ENCODE measurements around the gene MLLT1.

Gene MLLT1

GRCh38 chr19:6220385-6221191, 59.2 kb downstream of the MLLT1 start:
- no peak for DNase-seq

DNA sequence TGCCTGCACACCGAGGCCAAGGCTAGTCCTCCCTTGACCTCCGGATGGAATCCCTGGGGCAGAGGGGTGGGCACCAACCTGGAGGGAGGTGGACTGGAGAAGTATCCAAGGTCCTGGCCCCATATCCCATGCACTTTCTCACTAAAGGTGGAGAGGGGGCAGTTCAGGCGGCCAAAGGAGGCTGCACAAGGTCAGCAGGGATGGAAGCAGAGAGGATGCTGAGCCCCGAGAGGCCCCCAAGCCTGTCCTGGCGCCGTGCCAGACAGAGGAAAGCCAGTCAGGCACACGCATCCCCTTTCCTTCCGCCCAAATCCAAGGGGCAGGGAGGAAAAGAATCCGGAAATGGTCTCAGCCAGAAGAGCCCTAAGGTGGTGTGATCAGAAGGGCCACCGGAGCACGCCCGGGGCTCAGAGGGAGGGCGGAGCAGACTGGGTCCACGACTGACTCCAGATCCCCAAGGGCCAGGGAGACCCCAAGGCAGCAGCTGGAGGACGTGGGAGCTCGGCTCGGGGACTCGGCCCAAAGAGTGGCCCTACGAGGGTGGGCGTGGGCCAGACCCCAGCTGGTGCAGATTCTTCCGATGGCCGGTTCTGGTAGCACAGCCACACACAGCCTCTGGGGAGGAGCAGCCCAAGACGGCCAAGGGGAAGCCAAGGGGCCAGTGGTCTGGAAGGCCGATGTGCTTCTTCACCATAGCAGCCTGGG, 60.0 kb downstream of the MLLT1 start:
- no peak for DNase-seq

GRCh38 chr19:6219147-6219525, 60.6 kb downstream of the MLLT1 start:
- no peak for DNase-seq

DNA sequence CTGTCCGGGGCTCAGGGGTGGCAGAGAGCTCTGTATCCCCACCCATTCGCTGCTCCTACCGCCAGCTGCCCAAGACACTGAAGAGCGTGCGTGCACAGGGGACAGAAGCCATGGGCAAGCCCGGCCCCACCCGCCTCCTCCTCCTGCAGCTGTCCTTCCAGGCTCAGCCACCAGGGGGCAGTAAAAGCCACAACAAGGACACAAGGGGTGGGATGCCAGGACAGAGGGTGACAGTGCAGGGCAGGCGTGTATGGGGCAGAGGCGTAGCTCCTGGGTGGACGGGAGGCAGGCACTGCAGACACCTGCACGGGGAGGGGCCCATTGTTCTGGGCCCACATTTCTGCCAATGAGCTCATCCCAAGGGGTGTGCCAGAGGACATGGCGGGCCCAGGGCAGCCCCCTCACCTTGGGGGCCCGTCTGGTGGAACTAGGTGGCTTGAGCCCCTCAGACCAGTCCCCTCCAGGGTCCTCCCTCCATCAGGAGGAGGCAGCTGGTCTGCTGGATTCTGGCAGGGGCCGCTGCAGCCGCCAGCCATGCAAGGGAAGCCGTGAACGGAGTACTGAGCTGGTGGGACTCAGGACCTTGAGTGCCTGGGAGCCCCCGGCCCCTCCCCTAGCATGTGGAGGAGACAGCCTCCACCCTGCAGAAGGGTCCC, 61.2 kb downstream of the MLLT1 start:
- peak; percentile 71 for DNase-seq

GRCh38 chr19:6217752-6218334, 61.9 kb downstream of the MLLT1 start:
- no peak for DNase-seq

DNA sequence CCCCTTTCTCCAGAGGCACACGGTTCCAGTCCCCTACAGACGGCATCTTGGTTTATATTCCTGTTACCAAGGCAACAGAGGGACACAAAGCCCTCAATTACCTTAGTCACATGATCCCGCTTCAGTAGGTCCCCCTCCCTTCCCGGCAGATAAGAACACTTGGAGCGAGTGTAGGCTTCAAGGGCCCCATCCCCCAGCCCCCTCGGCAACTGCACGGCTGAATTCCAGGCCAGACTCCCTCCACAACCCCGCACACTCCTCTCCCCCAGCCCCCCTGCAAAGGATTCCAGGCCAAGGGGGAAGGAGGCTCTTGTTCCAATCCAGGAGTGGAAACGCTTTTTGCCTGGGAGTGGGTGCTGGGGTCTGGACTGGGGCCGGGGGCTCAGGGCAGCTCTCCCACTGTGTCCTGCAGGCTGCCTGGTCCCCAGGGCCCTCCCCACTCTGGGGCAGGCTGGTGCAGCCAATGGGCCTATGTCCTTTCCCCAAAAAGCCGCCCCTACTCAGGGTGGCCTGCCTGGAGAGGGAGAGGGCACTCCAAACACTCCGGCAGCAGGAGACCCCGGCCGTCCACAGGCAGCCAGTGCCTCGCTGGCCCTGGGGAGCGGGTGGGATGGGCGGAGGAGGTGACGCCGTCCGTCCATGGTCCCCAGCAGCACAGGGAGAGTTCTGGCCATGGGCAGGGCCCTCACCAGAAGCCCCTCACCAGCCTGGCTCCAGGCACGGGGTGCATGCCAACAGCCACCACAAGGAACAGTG, 62.6 kb downstream of the MLLT1 start:
- DNase-seq = no peak

GRCh38 chr19:6216236-6216995, 63.4 kb downstream of the MLLT1 start:
- DNase-seq = no peak

- no peak for DNase-seq
These were observed 64.0 kb downstream of the MLLT1 start for GRCh38 chr19:6215701-6216235.

DNA sequence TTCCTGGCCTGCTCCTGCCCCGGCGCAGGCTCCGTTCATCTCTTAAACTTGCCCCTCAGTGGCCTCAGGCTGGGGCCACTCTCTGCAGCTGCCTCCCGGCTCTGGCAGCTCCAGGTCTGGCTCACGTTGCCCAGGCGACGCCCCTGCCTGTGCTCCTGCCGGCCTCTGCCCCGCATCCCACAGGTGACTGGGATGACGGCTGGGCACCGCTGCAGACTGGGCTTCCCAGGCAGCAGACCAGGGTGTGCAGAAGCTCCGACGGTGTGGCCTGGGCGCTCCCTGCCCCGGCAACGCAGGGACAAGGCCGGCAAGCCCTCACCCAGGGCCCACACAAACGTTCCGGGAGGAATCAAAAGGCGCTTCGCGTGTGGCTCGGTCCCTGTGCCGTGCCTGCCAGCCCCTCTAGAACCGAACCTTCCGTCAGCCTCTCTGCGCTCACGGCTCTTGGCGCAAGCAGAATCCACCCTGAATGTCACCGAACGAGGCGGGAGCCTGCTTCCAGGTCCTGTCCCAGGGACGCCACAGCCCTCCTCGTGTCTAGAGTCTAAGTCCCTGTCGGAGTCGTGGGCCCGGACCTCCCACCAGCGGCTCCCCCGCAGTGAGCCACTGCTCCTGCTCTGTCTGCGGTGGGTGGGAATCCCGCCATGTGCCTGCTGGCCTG, 64.8 kb downstream of the MLLT1 start:
- DNase-seq = no peak

- DNase-seq = no peak
These were observed 65.8 kb downstream of the MLLT1 start for GRCh38 chr19:6213696-6214641.

DNA sequence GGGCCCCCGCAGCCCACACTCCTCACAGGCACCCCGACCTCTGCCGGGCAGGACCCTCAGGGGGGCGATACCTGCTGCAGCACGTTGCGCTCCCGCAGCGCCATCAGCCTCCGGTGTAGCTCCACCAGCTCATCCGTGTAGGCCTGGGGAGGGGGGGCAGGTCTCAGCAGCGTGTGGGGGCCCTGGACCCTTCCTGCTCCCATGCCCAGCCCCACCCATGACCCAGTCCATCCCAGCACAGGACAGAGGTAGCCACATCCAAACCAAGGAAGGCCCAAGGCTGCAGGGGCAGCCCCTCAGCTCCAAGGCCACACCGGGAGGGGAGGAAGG, 66.5 kb downstream of the MLLT1 start:
- no peak for DNase-seq

DNA sequence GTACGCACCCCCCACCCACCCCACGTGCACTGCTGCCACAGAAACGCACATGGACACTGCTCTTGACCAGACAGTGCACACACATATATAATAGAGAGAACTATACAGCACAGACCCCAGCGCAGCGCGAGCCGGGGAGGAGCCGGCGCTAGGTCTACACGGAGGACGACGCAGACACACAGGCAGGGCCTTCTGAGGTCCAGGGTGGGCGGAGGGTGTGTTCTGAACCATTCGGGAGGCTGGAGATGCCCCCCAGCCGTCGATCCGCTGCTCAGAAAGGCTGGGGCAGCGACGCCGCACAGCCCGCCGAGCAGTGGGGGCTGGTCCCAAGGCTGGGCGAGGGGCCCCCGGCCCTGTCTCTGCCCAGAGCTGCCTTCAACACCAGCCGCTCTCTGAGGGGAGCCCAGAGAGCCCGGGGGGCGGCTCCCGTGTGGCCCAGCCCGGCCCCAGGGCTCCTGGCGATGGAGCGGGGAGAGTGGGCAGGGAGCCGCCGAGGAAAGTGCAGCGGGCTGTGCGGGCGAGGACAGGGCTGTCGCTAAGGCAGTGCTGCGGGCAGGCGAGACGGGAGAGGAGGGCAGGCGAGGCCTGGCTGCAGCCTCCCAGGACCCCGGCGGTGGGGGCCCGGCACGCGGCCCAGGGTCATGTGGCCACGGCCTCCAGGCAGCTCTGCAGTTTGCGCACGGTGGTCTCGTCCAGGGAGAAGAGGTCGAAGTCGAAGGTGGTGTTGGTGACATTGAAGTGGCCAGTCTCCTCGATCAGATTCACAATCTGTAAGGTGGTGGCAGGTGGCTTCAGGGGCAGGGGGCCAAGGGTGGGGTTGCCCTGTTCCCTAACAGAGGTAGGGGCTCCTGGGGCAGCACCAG, 67.1 kb downstream of the MLLT1 start:
- DNase-seq = no peak

DNA sequence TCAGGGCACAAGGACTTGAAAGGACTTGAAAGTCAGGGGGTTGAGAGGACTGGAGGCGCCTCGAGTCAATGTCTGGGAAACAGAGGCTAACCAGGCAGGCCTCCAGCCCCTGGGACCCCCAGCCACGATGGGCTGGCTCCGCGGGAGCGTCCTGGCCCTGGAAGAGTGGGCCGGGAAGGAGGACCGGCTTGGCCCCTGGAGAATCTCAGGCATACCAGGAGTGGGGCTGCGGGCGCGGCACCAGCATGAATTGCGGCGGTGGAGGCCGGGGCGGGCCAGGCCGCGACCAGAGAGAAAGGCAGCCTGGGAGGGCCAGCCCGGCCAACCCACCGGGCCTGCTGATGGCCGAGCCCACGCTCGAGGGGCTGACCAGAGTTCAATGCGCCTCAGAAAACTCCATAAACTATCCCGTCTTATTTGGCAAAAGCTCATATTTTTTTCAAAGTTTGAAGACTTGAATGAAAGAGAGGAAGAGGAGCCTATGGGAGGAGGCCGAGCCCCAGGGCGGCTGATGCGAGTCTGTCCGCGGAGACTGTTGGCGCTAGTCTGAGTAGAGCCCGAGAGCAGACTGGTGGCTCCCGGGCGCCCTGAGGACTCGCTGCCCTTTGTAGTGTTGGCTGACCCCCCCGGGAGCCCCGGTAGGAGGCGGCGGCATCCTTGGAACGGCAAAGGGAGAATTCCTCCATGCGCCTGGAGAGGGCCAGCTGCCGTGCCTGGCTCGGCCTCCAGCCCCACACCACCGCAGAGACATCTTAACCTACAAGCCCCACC, 68.0 kb downstream of the MLLT1 start:
- no peak for DNase-seq

DNA sequence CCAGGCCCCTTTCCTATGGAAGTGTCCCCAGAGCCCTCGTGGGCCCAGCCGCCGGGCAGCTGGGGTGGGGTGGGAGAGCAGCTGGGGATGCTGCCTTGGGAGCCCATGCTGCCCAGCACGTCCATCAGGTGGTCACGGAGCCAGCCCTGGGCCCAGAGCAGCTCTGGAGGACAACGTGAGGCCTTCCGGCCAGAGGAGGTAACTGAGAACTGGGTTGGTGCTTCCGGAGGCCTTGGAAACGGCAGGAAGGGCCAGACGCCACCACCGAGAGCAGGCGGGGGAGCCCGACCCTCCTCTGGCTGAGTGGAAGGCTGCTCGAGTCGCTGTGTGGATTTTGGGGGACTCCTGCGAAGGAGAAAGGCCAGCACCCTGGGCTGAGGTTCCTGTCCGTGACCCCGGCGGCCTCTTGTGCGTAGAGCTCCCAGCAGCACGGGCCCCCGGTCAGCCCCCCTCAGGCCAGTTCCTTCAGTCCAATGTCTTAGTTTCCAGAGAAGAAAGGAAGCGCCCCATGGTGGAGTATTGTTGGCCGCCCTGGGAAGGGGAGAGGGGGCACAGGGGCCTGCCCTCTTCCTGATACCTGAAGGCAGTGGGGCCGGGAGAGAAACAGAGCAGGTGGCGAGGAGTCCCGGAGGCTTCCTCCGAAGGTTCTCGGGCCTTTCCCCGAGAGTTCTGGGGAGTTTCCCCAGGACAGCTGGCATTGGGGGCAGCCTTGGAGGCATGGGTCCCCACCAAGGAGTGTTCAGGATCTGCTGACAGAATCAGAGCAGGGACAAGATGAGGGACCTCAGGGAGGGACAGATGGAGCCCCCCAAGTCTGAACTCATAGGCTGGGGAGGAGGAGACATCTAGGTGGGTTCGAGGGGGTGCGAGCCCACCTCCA, 68.8 kb downstream of the MLLT1 start:
- DNase-seq = no peak

DNA sequence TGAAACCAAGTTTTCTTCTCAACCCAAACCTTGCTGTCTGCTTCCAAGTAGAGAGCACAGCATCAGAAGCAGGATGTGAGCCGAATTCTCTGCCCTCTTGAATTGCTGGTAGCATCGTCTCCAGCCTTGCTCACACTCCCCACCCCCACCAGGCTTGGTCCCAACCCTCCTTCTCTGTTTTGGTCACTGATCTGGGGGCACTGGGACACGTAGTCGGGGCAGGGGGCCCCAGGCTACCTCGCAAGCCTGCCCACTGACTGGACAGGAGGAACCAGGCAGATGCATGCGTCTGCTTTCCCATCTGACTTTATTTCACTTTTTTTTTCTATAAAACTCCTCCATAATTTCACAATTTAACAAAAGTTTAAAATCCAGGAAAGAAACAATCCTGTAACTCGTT, 69.7 kb downstream of the MLLT1 start:
- no peak for DNase-seq

- no peak for DNase-seq
These were observed 70.1 kb downstream of the MLLT1 start for GRCh38 chr19:6209680-6210079.

DNA sequence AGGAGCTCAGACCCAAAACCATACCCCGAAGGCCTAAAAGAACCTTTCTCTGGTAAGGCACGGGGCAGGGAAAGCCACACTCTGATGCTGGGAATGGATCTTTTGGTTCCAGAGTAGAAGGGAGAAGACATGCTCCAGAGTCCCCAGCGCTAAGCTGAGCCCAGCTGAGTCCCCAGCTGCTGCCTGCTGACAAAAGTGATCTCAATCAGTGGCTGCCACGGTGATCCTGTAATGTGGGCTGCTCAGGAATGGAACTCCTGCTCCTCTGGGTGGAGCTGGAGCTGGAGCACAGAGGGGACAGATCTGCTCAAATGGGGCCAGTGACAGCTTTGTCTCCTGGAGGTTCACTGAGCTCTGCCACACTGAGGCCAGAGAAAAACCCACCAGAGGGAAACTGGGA, 70.5 kb downstream of the MLLT1 start:
- DNase-seq = no peak
